ENCODE measurements around the gene GBX2. TPM values are rescaled to one million over a fixed set of nuclear protein-coding genes. Genes with fewer than 3 reads are reported as not detected.

GBX2 gene
- total RNA-seq, 1 experiment from 2014 or later, result 0.31 TPM

GRCh38 chr2:236155406-236155805, 12.8 kb downstream of the GBX2 start:
- Histone ChIP-seq H2BK5ac (ENCODE audit: insufficient read length, low read length) (no peak overlapping the region), H3K9me3 (ENCODE audit: control insufficient read depth, low read depth, low read length) (no peaks in the 10 kb centered on the region), H2BK12ac (ENCODE audit: insufficient read length, low read depth, low read length) (no peak overlapping the region), H2BK20ac (ENCODE audit: low read depth, low read length, poor library complexity, severe bottlenecking) (no peak overlapping the region), H3K4me1 (ENCODE audit: insufficient read depth, low read length) (no peaks in the 10 kb centered on the region), H3K56ac (ENCODE audit: insufficient read length, low read depth, low read length) (no peak overlapping the region), H3K79me2 (ENCODE audit: insufficient read depth, low read length) (no peaks in the 10 kb centered on the region), H3K14ac (ENCODE audit: insufficient read depth, low read length) (no peak overlapping the region), H3K18ac (ENCODE audit: insufficient read length, low read depth, low read length) (no peak overlapping the region), H3K27me3 (ENCODE audit: insufficient read depth, low read length) (peaks cover 20% of the 10 kb centered on the region; the same call in 1 of the 2 replicates), H3K23me2 (ENCODE audit: insufficient read length, low read depth, low read length, poor library complexity, severe bottlenecking) (peaks cover 6% of the 10 kb centered on the region), H4K5ac (ENCODE audit: insufficient read length, low read depth, low read length) (no peak overlapping the region), H3K79me1 (ENCODE audit: insufficient read depth, low read depth, low read length, poor library complexity, severe bottlenecking) (no peaks in the 10 kb centered on the region), H2AFZ (ENCODE audit: low read length) (no peak overlapping the region), H3T11ph (ENCODE audit: low read length) (no peak overlapping the region), H2BK15ac (ENCODE audit: low read depth, low read length) (no peak overlapping the region), H3K9ac (ENCODE audit: extremely low read depth, insufficient read length, low read length) (no peak overlapping the region), H4K91ac (ENCODE audit: insufficient read length, low read depth, low read length) (no peak overlapping the region), H3K23ac (ENCODE audit: insufficient read length, low read depth, low read length) (no peak overlapping the region), H3K4ac (ENCODE audit: low read depth, low read length) (no peak overlapping the region), H3K4me2 (ENCODE audit: insufficient read depth, insufficient read length, low read length) (no peak overlapping the region), H2AK5ac (ENCODE audit: insufficient read length, low read length) (no peak overlapping the region), H4K20me1 (ENCODE audit: control insufficient read depth, insufficient read depth, insufficient read length) (no peaks in the 10 kb centered on the region), H3K27ac (ENCODE audit: insufficient read length, low read depth, low read length) (no peak overlapping the region), H2BK120ac (ENCODE audit: low read depth, low read length, poor library complexity, severe bottlenecking) (no peak overlapping the region), H4K8ac (replicated peaks; ENCODE audit: insufficient read length, low read depth, low read length) (no peak overlapping the region)
- Mint-ChIP-seq H3K4me1 (peaks cover 16% of the 10 kb centered on the region in 2 experiments), H3K9me3 (peaks cover 19 to 21% of the 10 kb centered on the region in 2 experiments), H3K36me3 (ENCODE audit: insufficient read depth in 1 of 3, low read depth in 3 of 3) (peaks cover 0 to 8% (median 0%) of the 10 kb centered on the region in 3 experiments; a peak in 2 of 7 replicates), H3K27ac (no peak overlapping the region), H3K4me3 (no peak overlapping the region), H3K27me3 (ENCODE audit: low read depth) (peaks cover 97% of the 10 kb centered on the region)
- no CpG with 5 or more reads among the region's 3 CpGs for WGBS (ENCODE audit: extremely low coverage, insufficient read length, low lambda C conversion rate)
- no peak for DNase-seq
- TF ChIP-seq CTCF (conservative IDR thresholded peaks at IDR 0.05), result no peak
